ENCODE measurements around the gene MGST3.
A peak's percentile ranks its signal among the peaks of the same experiment; 100 is the strongest.

Gene MGST3

DNA sequence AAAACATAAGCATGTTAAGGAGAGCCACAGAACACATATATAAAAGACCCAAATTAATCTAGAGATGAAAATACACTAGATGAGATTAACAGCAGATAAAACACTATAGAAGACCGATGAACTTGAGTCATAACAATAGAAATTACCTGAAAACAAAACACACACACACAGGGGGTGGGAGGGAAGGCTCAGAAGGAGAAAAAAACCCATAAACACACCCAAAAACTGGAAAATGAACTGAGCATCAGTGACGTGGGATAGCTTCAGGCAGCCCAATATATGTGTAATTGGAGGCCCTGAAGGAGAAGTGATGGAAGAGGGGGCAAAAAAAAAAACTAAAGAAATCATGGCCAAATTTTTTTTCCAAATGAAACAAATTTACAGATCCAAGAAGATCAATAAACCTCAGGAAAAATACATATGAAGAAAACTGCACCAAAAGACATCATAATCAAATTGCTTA is 56.0 kb downstream of the MGST3 start:
- DNase-seq (ENCODE audit: low spot score): no peak
- no peak overlapping the region for H3K27ac ChIP-seq
- TF ChIP-seq, protein P1, sequence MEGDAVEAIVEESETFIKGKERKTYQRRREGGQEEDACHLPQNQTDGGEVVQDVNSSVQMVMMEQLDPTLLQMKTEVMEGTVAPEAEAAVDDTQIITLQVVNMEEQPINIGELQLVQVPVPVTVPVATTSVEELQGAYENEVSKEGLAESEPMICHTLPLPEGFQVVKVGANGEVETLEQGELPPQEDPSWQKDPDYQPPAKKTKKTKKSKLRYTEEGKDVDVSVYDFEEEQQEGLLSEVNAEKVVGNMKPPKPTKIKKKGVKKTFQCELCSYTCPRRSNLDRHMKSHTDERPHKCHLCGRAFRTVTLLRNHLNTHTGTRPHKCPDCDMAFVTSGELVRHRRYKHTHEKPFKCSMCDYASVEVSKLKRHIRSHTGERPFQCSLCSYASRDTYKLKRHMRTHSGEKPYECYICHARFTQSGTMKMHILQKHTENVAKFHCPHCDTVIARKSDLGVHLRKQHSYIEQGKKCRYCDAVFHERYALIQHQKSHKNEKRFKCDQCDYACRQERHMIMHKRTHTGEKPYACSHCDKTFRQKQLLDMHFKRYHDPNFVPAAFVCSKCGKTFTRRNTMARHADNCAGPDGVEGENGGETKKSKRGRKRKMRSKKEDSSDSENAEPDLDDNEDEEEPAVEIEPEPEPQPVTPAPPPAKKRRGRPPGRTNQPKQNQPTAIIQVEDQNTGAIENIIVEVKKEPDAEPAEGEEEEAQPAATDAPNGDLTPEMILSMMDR (IDR thresholded peaks at IDR 0.05): no peak
- H3K4me3 ChIP-seq: no peak overlapping the region

DNA sequence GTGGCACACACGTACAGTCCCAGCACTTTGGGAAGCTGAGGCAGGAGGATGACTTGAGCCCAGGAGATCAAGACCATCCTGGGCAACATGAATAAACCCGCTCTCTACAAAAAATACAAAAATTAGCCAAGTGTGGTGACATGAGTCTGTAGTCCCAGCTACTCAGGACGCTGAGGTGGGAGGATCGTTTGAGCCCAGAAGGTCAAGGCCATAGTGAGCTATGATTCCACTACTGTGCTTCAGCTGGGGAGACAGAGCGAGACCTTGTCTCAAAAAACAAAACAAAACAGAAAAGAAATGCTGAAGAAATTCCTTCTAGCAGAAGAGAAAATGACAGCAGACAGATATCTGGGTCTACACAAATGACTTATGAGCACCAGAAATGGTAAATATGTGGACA is 57.0 kb downstream of the MGST3 start:
- TF ChIP-seq, protein P1 (IDR thresholded peaks at IDR 0.05): no peak
- no peak overlapping the region for H3K4me3 ChIP-seq
- no peak overlapping the region for H3K27ac ChIP-seq
- no peak for DNase-seq (ENCODE audit: low spot score)

DNA sequence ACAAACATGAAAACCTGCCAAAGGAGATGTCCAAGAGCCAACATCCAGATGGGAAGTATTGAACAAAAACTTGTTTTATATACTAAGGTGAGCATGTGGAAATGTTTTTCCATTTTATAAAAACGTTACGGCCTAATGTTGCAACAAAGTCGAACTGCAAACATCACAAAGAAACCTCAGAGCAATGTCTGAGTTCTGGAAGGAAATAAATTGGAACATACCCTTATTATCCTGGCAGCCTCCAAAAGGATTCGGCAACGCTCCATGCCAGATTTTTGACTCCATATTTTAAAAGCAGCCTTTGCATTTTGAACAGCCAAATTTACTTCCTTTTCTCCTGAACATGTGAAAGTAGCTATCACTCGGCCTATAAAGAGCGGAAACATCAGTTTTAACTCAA is 64.0 kb downstream of the MGST3 start:
- DNase-seq (ENCODE audit: low spot score): no peak
- no peak overlapping the region for H3K4me3 ChIP-seq
- H3K27ac ChIP-seq: no peak overlapping the region
- TF ChIP-seq, protein P1 (IDR thresholded peaks at IDR 0.05): no peak

DNA sequence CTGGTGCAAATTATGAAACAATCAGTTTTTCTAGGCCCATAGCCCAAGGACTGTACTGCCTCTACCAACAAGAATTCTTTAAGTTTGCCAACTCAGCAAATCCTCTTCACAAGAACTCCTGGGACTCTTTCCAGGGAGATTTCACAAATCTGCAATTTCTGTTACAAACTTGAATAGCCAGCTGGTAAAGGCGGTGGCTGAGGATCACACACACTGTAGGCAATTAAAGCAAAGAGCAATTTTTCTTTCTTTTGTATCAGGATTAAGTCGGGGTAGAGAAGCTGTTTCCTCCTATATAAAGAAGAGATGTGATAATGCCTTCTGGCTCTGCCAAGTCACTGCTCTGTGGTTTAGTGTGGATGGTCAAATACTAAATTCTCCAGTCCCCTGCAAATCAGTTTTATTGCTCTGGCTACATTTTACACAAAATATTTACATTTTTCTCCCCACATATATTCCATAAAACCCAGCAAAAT is 65.6 kb downstream of the MGST3 start:
- DNase-seq (ENCODE audit: low spot score): no peak
- H3K27ac ChIP-seq: peak overlapping the region in 1 of 2 donors; percentile 36
- H3K4me3 ChIP-seq: peak overlapping the region; percentile 94
- TF ChIP-seq, protein P1 (IDR thresholded peaks at IDR 0.05): no peak

DNA sequence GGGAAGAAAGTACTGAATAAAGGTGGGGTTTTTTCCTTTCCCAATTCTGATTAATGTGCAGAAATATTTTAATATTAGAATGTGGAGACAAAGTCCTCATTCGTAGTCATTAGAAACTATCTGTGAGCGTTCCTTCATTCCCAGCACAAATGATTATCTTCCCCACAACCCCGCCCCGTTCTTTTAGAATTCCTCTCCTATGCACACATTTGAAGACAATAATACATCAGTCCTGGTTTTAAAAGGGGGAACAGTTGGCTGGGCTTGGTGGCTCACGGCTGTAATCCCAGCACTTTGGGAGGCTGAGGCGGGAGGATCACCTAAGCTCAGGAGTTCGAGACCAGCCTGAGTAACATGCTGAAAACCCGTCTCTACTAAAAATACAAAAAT is 66.5 kb downstream of the MGST3 start:
- no peak for DNase-seq (ENCODE audit: low spot score)
- Histone ChIP-seq H3K27ac (peak overlapping the region; percentile 89 to 98), H3K4me3 (peak overlapping the region; percentile 94)
- TF ChIP-seq, protein P1 (IDR thresholded peaks at IDR 0.05): no peak

DNA sequence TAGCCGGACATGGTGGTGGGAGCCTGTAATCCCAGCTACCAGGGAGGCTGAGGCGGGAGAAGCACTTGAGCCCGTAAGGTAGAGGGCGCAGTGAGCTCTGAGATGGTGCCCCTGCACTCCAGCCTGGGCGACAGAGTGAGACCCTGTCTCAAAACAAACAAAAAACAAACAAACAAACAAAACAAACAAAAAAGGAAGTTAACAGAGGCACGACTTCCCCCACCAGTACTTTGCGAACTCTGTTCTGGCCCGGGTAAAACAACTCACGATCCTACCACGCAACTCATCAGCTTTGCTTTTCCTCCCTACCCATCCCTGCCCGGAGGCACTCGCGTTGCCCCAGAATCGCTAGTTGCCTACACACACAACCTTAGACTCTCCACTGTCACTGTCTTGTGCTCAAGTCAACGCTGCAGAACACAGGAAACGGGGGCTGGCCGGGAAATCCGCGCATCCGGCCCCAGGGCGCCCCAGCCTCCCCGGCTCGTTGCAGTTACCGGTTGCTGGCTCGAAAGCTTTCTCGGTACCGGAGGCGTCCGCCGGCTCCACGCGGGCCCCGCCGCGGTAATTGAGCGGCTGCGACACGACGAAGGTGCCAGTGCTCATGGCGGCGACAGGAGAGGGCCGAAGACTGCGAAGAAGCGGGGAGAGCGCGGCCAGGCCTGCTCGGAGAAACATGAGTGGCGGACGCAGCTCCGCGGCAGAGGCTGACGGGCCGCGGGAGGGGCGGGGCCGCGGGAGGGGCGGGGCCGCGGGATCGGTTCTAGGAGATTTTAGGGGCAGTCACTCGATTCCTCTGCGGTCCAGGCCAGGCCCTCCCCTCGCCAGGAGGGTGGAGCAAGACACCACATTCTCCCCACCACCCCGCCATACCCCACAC is 67.1 kb downstream of the MGST3 start, which contains the start of gene ALDH9A1:
Gene ALDH9A1 (minus strand): TSS at position 682 of the 880 bp plus-strand sequence. CDS start 4 bp downstream, at position 678.
- TF ChIP-seq, protein P1 (IDR thresholded peaks at IDR 0.05): no peak
- H3K27ac ChIP-seq: peak within 1 kb of the TSS; percentile 89 to 98

DNA sequence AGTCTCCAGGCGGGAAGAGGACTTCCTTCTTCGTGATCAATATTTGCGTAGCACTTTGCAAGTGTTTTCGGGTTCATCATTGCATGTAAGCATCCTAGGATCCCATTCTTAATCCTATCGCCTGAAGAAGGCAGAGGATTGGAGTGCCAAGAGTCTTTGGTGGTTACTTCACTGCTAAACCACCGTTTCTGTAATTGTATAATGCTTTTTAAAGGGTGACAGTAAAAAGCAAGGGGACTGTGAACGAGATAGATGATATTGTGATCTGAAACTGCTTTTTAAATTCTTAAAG is 67.7 kb downstream of the MGST3 start:
- DNase-seq (ENCODE audit: low spot score): no peak
- Histone ChIP-seq H3K27ac (peak overlapping the region; percentile 89 to 98), H3K4me3 (peak overlapping the region; percentile 94)
- TF ChIP-seq, protein P1 (IDR thresholded peaks at IDR 0.05): no peak

More for the DNA sequence above, 67.1 kb downstream of the MGST3 start, which contains the start of gene ALDH9A1:
- H3K4me3 ChIP-seq: peak within 1 kb of the TSS; percentile 94
- peak; percentile 94 for DNase-seq (ENCODE audit: low spot score)
